ENCODE measurements around the gene PTGS1. TPM values are rescaled to one million over a fixed set of nuclear protein-coding genes. Genes with fewer than 3 reads are reported as not detected.
"Not testable (repeated sequence)": the region's sequence is repeated elsewhere in the genome, so short reads cannot be mapped to it uniquely, and the experiment has no call there.

Gene PTGS1
- polyA plus RNA-seq (ENCODE audit: insufficient read length): 3.8 TPM
- long read RNA-seq, donor 1: 0 reads
- long read RNA-seq, donor 2: 0 reads
- long read RNA-seq, donor 3: 0 reads
- long read RNA-seq, donor 4: 0 reads
- long read RNA-seq, donor 5: 0 reads
- long read RNA-seq, donor 6, full-length matches to known transcripts: 2 of 2 reads
- long read RNA-seq, donor 6, partial matches to known transcripts: 0 of 2 reads
- long read RNA-seq, donor 6, other reads (novel, unspliced or antisense): 0 of 2 reads
- long read RNA-seq, donor 7: 0 reads
- long read RNA-seq, donor 8: 0 reads

GRCh38 chr9:122370869-122371755 lies at the start of gene PTGS1:
Gene PTGS1, plus strand, starts transcription at chr9:122371024. Its CDS starts 61 bp downstream, at chr9:122371085.
- DNase-seq: peak; percentile 21

- no peak for DNase-seq
These were observed 48.3 kb upstream of the PTGS1 start for GRCh38 chr9:122322553-122322952.

GRCh38 chr9:122324665-122325064 lies 46.2 kb upstream of the PTGS1 start:
- not testable (repeated sequence) for DNase-seq

- DNase-seq: no peak
These were observed 45.7 kb upstream of the PTGS1 start for GRCh38 chr9:122325124-122325523.

GRCh38 chr9:122327175-122327574 lies 43.6 kb upstream of the PTGS1 start:
- no peak for DNase-seq

- DNase-seq: no peak
These were observed 41.2 kb upstream of the PTGS1 start for GRCh38 chr9:122329597-122329996.

- not testable (repeated sequence) for DNase-seq
These were observed 40.4 kb upstream of the PTGS1 start for GRCh38 chr9:122330466-122330865.

- no peak for DNase-seq
These were observed 39.3 kb upstream of the PTGS1 start for GRCh38 chr9:122331523-122331927.

- DNase-seq: no peak
These were observed 38.7 kb upstream of the PTGS1 start for GRCh38 chr9:122332083-122332482.

- no peak for DNase-seq
These were observed 38.2 kb upstream of the PTGS1 start for GRCh38 chr9:122332644-122333043.

- DNase-seq: no peak
These were observed 37.5 kb upstream of the PTGS1 start for GRCh38 chr9:122333169-122333808.

- no peak for DNase-seq
These were observed 35.9 kb upstream of the PTGS1 start for GRCh38 chr9:122334916-122335315.

- DNase-seq: no peak
These were observed 34.6 kb upstream of the PTGS1 start for GRCh38 chr9:122336189-122336588.

GRCh38 chr9:122336866-122337555 lies 33.8 kb upstream of the PTGS1 start:
- no peak for DNase-seq

GRCh38 chr9:122337556-122337929 lies 33.3 kb upstream of the PTGS1 start:
- DNase-seq: no peak

GRCh38 chr9:122338536-122338935 lies 32.3 kb upstream of the PTGS1 start:
- DNase-seq: no peak

- DNase-seq: no peak
These were observed 31.8 kb upstream of the PTGS1 start for GRCh38 chr9:122338994-122339393.

GRCh38 chr9:122339579-122339978 lies 31.2 kb upstream of the PTGS1 start:
- no peak for DNase-seq

- no peak for DNase-seq
These were observed 30.7 kb upstream of the PTGS1 start for GRCh38 chr9:122340161-122340560.

- no peak for DNase-seq
These were observed 28.3 kb upstream of the PTGS1 start for GRCh38 chr9:122342323-122343050.

Data from left kidney (tissue), 8 donors.